Endothelial cell of umbilical vein (primary cell): ENCODE results near the gene HES3. TPM values are rescaled to one million over a fixed set of nuclear protein-coding genes. Genes with fewer than 3 reads are reported as not detected.

ENCODE experiments used
- Bru-seq: library from RNA; stranded (reverse); fragments of 400-500 nt; gene quantifications from one replicate; lab custom pipeline; 2021; lab: Mats Ljungman, UMichigan
- BruChase-seq, 2 experiments: library from RNA; stranded (reverse); fragments of 400-500 nt; gene quantifications; one replicate each; lab custom pipeline; 2021; lab: Mats Ljungman, UMichigan
- BruUV-seq: library from RNA; stranded (reverse); fragments of 400-500 nt; replicated peaks from 2 replicates; lab custom pipeline; 2021; lab: Mats Ljungman, UMichigan
- CTCF ChIA-PET: fragments of 300-600, 350-600 bp; sonication (Branson Sonifier 250); formaldehyde crosslinking; loops from one replicate; lab custom pipeline; 2021; ENCODE audit warnings: antibody characterized with exemption, inconsistent platforms; lab: Charles Lee
- POLR2A ChIA-PET: fragments of 300-600, 350-600 bp; sonication (Branson Sonifier 250); formaldehyde crosslinking; loops from one replicate; lab custom pipeline; 2021; ENCODE audit warnings: antibody characterized with exemption, inconsistent platforms; lab: Charles Lee
- DNase-seq: peaks from one replicate; pipeline ENCODE4 v3.0.0-alpha.2; 2011; ENCODE audit warnings: low read depth, low spot score
- FAIRE-seq: peaks from 2 replicates; lab custom pipeline; 2011; peaks lifted over from hg19 to GRCh38; lab: Jason Lieb, UNC
- H2AFZ ChIP-seq: 2 replicates; pipeline ENCODE4 v1.6.0; 2012; ENCODE audit warnings: low read depth, low read length, control low read depth, inconsistent platforms
- H3K27ac ChIP-seq: 2 replicates; pipeline ENCODE4 v1.5.1; 2011; ENCODE audit warnings: low read depth, mild to moderate bottlenecking, control low read depth, low read length, moderate library complexity; ENCODE audit not compliant: insufficient read depth
- H3K27me3 ChIP-seq, 2 experiments: 2 replicates each; pipeline versions ENCODE4 v1.6.0 to v1.6.1; 2011; ENCODE audit warnings: low read length in 2 of 2, mixed read lengths in 1 of 2; ENCODE audit not compliant: control insufficient read depth in 2 of 2, insufficient read depth in 2 of 2
- H3K36me3 ChIP-seq, 2 experiments: 2 replicates in 1 of 2; 3 replicates in 1 of 2; pipeline ENCODE4 v1.5.1; 2011; ENCODE audit warnings: low read length in 2 of 2, mild to moderate bottlenecking in 1 of 2, moderate library complexity in 1 of 2; ENCODE audit not compliant: control insufficient read depth in 2 of 2, insufficient read depth in 2 of 2; ENCODE audit errors: extremely low read depth in 1 of 2
- H3K4me1 ChIP-seq: 3 replicates; pipeline ENCODE4 v1.5.1; 2011; ENCODE audit warnings: mild to moderate bottlenecking, low read length; ENCODE audit not compliant: control insufficient read depth, insufficient read depth; ENCODE audit errors: extremely low read depth
- H3K4me2 ChIP-seq: 2 replicates; pipeline ENCODE4 v1.6.1; 2011; ENCODE audit warnings: low read length, control low read depth, mixed read lengths; ENCODE audit not compliant: insufficient read depth
- H3K4me3 ChIP-seq, 3 experiments: fragments of 200-600 bp in 1 of 3; sonication (generic), shearing (Covaris generic) in 1 of 3; replicated peaks in 1 of 3; 2 replicates each; pipeline ENCODE4 v1.5.1; 2011 to 2016; ENCODE audit warnings: control low read depth in 3 of 3, low read length in 3 of 3, mild to moderate bottlenecking in 2 of 3, inconsistent platforms in 1 of 3, low read depth in 1 of 3, moderate library complexity in 1 of 3; ENCODE audit not compliant: insufficient read depth in 1 of 3
- H3K79me2 ChIP-seq: 2 replicates; pipeline ENCODE4 v1.6.0; 2012; ENCODE audit warnings: low read length, inconsistent platforms; ENCODE audit not compliant: control insufficient read depth, insufficient read depth
- H3K9ac ChIP-seq: replicated peaks from 2 replicates; pipeline ENCODE3; 2011; ENCODE audit warnings: low read length, control low read depth; ENCODE audit not compliant: insufficient read depth; ENCODE audit errors: extremely low read depth
- H3K9me1 ChIP-seq: replicated peaks from 3 replicates; pipeline ENCODE4 v1.6.0; 2011; ENCODE audit warnings: mild to moderate bottlenecking, low read length; ENCODE audit not compliant: control insufficient read depth, insufficient read depth; ENCODE audit errors: extremely low read depth
- H3K9me3 ChIP-seq: replicated peaks from 2 replicates; pipeline ENCODE4 v1.5.1; 2012; ENCODE audit warnings: low read length, inconsistent platforms; ENCODE audit not compliant: control insufficient read depth, insufficient read depth
- H4K20me1 ChIP-seq: replicated peaks from 2 replicates; pipeline ENCODE3; 2011; ENCODE audit warnings: mild to moderate bottlenecking, low read length; ENCODE audit not compliant: control insufficient read depth, insufficient read depth; ENCODE audit errors: extremely low read depth
- CTCF ChIP-seq, 2 donors: IDR thresholded peaks; 1 replicate in 1 of 2; 2 replicates in 1 of 2; pipeline ENCODE4 v1.5.1; 2011; ENCODE audit warnings: low read length in 2 of 2, mild to moderate bottlenecking in 2 of 2, moderate library complexity in 2 of 2, control low read depth in 1 of 2, inconsistent platforms in 1 of 2, low read depth in 1 of 2; ENCODE audit not compliant: insufficient read depth in 1 of 2; ENCODE audit errors: extremely low read depth in 1 of 2
- EZH2 ChIP-seq: IDR thresholded peaks from 2 replicates; pipeline ENCODE4 v1.6.1; 2012; ENCODE audit warnings: borderline replicate concordance, low read depth, mild to moderate bottlenecking, moderate library complexity, low read length, inconsistent platforms; ENCODE audit not compliant: severe bottlenecking
- FOS ChIP-seq: IDR thresholded peaks from 2 replicates; pipeline ENCODE4 v1.6.1; 2011; ENCODE audit warnings: mild to moderate bottlenecking, low read length, moderate library complexity, borderline replicate concordance; ENCODE audit not compliant: insufficient read depth
- GATA2 ChIP-seq: IDR thresholded peaks from 2 replicates; pipeline ENCODE4 v1.7.0; 2011; ENCODE audit warnings: low read depth, mild to moderate bottlenecking, moderate library complexity, mixed read lengths, low read length; ENCODE audit not compliant: insufficient read length, insufficient read depth
- JUN ChIP-seq: IDR thresholded peaks from 2 replicates; pipeline ENCODE4 v1.6.1; 2011; ENCODE audit warnings: borderline replicate concordance, low read depth; ENCODE audit not compliant: insufficient read length, insufficient read depth
- MAX ChIP-seq: IDR thresholded peaks from 2 replicates; pipeline ENCODE4 v1.6.1; 2011; ENCODE audit not compliant: insufficient read depth, insufficient read length
- MYC ChIP-seq: IDR thresholded peaks from one replicate; pipeline ENCODE4 v1.6.1; 2011; ENCODE audit warnings: mild to moderate bottlenecking, low read depth, low read length
- POLR2A ChIP-seq: IDR thresholded peaks from 2 replicates; pipeline ENCODE4 v1.6.1; 2012; ENCODE audit warnings: low read depth, mild to moderate bottlenecking, control low read depth, low read length
- POLR2AphosphoS5 ChIP-seq: IDR thresholded peaks from 2 replicates; pipeline ENCODE4 v1.6.1; 2012; ENCODE audit warnings: low read depth, mild to moderate bottlenecking, control low read depth, low read length, moderate library complexity; ENCODE audit not compliant: insufficient read depth
- dilution Hi-C: fragments of 300-500 bp; cut with MboI; formaldehyde crosslinking; loops from one replicate; pipeline ENCODE4 v1.15.0; 2019; ENCODE audit warnings: low sequenced_read_pairs; ENCODE audit not compliant: extremely low pct_ligation_motif_present
- intact Hi-C: fragments of 100-400 bp; cut with micrococcal nuclease; formaldehyde crosslinking; loops from one replicate; pipeline ENCODE4 v1.10.0; 2022
- long read RNA-seq: library from polyadenylated mRNA; stranded (forward); transcript quantifications from one replicate; pipeline ENCODE4 v2.0.0, GENCODE V29; 2021
- polyA minus RNA-seq, 3 experiments: library from RNA; depleted of rRNA, polyadenylated mRNA; stranded (reverse); fragments of >200 nt; gene quantifications; 1 replicate in 1 of 3; 2 replicates in 2 of 3; pipeline ENCODE4 v1.2.3, GENCODE V29; 2011
- polyA plus RNA-seq, 4 experiments: library from polyadenylated mRNA; depleted of rRNA in 3 of 4; stranded (reverse) in 3 of 4; unstranded in 1 of 4; fragments of >200 nt; gene quantifications; 2 replicates each; pipeline versions ENCODE4 v1.2.1 to v1.2.3, GENCODE V29; 2011 to 2012; ENCODE audit warnings: missing spikeins in 1 of 4
- total RNA-seq: library from RNA; stranded (reverse); gene quantifications from 2 replicates; pipeline ENCODE4 v1.2.3, GENCODE V29; 2021

Gene HES3
- not detected in 2 replicates for total RNA-seq
- polyA plus RNA-seq: not detected in 2 replicates
- not detected in 2 replicates for polyA plus RNA-seq (2011; cell fraction: cytosol; rRNA removed)
- polyA plus RNA-seq (2011; cell fraction: nucleus; rRNA removed): not detected in 2 replicates
- polyA plus RNA-seq (2012): not detected in 2 replicates
- not detected in 2 replicates for polyA minus RNA-seq
- not detected for polyA minus RNA-seq (2011; cell fraction: cytosol; rRNA and poly(A)+ RNA removed)
- not detected in 2 replicates for polyA minus RNA-seq (2011; cell fraction: nucleus; rRNA and poly(A)+ RNA removed)
- Bru-seq, nascent RNA: not detected
- not detected for BruChase-seq, experiment 1, labeled RNA remaining after a 6-hour chase
- BruChase-seq, experiment 2, labeled RNA remaining after a 2-hour chase: not detected
- long read RNA-seq: 0 reads

- TF ChIP-seq FOS (no peak), MAX (no peak), GATA2 (no peak), EZH2 (no peak), CTCF (IDR thresholded peaks at IDR 0.05; ENCODE audit: extremely low read depth in 1 of 2, insufficient read depth in 1 of 2, low read depth in 1 of 2, low read length in 2 of 2) (no peak), MYC (no peak), POLR2AphosphoS5 (no peak), POLR2A (no peak), JUN (no peak)
- Histone ChIP-seq H2AFZ (no peak within 1 kb of the TSS), H3K79me2 (no peaks in the 10 kb centered on the region), H3K27me3 (peaks cover 41 to 53% of the 10 kb centered on the region in 2 experiments), H3K36me3 (no peaks in the 10 kb centered on the region), H3K27ac (no peak within 1 kb of the TSS), H3K9me3 (no peaks in the 10 kb centered on the region), H4K20me1 (no peaks in the 10 kb centered on the region), H3K4me2 (no peak within 1 kb of the TSS), H3K4me1 (peaks cover 5% of the 10 kb centered on the region), H3K9ac (no peak within 1 kb of the TSS), H3K9me1 (no peaks in the 10 kb centered on the region), H3K4me3 (no peak within 1 kb of the TSS)
- POLR2A ChIA-PET: no interaction called here
- intact Hi-C loops: no loop called here
- CTCF ChIA-PET: interaction anchor here (0.9 to 7.8 kb wide), 9 partner anchors 8 to 225 kb away, joined by 3 to 208 read pairs (median 13); partner anchors contain the start of gene ICMT
- no TSS peak for BruUV-seq
- DNase-seq (no peak), FAIRE-seq (no peak)
- dilution Hi-C loops: no loop called here
These were observed at the start of gene HES3 for GRCh38 chr1:6243993-6244392. HES3 (plus strand) TSS chr1:6244179; CDS start chr1:6244366, 187 bp downstream.
